GM13977 (cell line): ENCODE measurements around the gene SLC7A14.

Experiments
- DNase-seq: peaks from one replicate; pipeline ENCODE4 v3.0.0; 2012; ENCODE audit warnings: low spot score
- CTCF ChIP-seq: IDR thresholded peaks from 2 replicates; pipeline ENCODE4 v1.5.1; 2012; ENCODE audit warnings: mild to moderate bottlenecking, control low read depth; ENCODE audit not compliant: insufficient read depth; ENCODE audit errors: extremely low read depth, missing control alignments
- in situ Hi-C: fragments of 300-500 bp; cut with MboI; formaldehyde crosslinking; loops from one replicate; pipeline ENCODE4 v1.12.0; 2022; ENCODE audit warnings: low sequenced_read_pairs, low pct_unique_long_range_greater_than_20kb, mixed read lengths, inconsistent platforms; ENCODE audit not compliant: unreplicated experiment

Gene SLC7A14

GRCh38 chr3:170531054-170531453 lies 54.8 kb downstream of the SLC7A14 start:
- in situ Hi-C loops = no loop called here
- no peak for TF ChIP-seq CTCF
- no peak for DNase-seq

GRCh38 chr3:170529912-170530311 lies 56.0 kb downstream of the SLC7A14 start:
- in situ Hi-C loops = no loop called here
- TF ChIP-seq CTCF = no peak
- DNase-seq = no peak

DNA sequence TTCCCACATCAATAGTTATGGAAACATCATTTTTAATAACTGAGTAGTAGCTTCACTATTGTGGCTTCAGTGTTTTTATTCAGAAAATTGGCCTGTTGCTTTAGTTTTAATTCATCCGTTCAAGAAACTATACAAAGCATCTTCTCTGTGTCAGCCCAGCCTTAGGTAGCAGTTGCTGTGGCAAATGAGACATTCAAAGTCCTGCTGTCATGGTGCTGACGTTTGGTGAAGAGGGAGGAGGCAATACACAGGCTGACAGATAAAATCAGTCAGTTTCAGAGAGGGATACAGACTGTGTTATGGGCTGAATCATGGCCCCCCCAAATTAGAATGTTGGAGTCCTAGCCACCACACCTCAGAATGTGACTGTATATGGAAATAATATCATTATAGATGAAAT lies 56.5 kb downstream of the SLC7A14 start:
- no peak for DNase-seq
- in situ Hi-C loops = no loop called here
- no peak for TF ChIP-seq CTCF

GRCh38 chr3:170528726-170529125 lies 57.1 kb downstream of the SLC7A14 start:
- in situ Hi-C loops = no loop called here
- DNase-seq = no peak
- TF ChIP-seq CTCF = no peak

DNA sequence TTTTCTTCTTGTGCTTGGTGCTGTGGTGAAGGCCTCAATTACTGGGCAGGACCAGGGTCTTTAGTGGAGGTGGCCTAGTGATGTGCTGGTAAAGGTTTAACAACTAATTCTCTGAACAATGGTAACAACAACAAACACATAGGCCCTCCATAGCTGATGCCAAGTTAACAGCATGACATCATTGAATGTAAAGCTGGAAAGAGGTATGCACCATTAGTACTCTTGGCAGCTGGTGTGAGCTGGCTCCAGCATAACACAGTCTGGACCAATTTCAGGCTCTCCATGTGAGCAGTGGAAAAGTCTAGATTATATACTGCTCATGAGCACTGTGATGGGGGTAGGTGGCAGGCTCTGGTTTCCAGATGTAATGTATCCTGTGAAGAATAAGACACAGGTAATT lies 61.8 kb downstream of the SLC7A14 start:
- no peak for DNase-seq
- in situ Hi-C loops = no loop called here
- no peak for TF ChIP-seq CTCF

- no peak for TF ChIP-seq CTCF
- no peak for DNase-seq
- in situ Hi-C loops = no loop called here
Measured at GRCh38 chr3:170523248-170523647, 62.6 kb downstream of the SLC7A14 start.

- in situ Hi-C loops = no loop called here
- no peak for DNase-seq
- no peak for TF ChIP-seq CTCF
Measured at GRCh38 chr3:170522201-170522600, 63.7 kb downstream of the SLC7A14 start.
